Tibial artery (tissue), 4 donors: ENCODE measurements around the gene PATJ.
"Not testable (repeated sequence)": the region's sequence is repeated elsewhere in the genome, so short reads cannot be mapped to it uniquely, and the experiment has no call there.

Experiments
- DNase-seq, 2 donors: peaks; one replicate each; pipeline ENCODE4 v3.0.0-alpha.2; 2019
- H3K27ac ChIP-seq, 2 donors: fragments of 200-600 bp; sonication (generic) in 1 of 2; 1 replicate in 1 of 2; 2 replicates in 1 of 2; pipeline ENCODE4 v1.5.1; 2018 to 2019; ENCODE audit warnings: mild to moderate bottlenecking in 1 of 2
- H3K27me3 ChIP-seq, 2 donors: fragments of 200-600 bp; sonication (generic) in 1 of 2; one replicate each; pipeline versions ENCODE4 v1.5.1 to v1.6.0; 2016 to 2019
- H3K36me3 ChIP-seq, 3 donors: fragments of 200-600 bp; sonication (generic) in 2 of 3; one replicate each; pipeline ENCODE4 v1.5.1; 2016 to 2019; ENCODE audit warnings: mild to moderate bottlenecking in 2 of 3
- H3K4me1 ChIP-seq, 4 donors: fragments of 200-600 bp; sonication (generic) in 2 of 4; 1 replicate in 3 of 4; 2 replicates in 1 of 4; pipeline ENCODE4 v1.5.1; 2016 to 2019
- H3K4me3 ChIP-seq, 2 donors: fragments of 200-600 bp; sonication (generic) in 1 of 2; 1 replicate in 1 of 2; 2 replicates in 1 of 2; pipeline ENCODE4 v1.5.1; 2018 to 2019; ENCODE audit warnings: mild to moderate bottlenecking in 2 of 2
- H3K9me3 ChIP-seq, 3 donors: fragments of 200-600 bp; sonication (generic) in 1 of 3; one replicate each; pipeline ENCODE4 v1.5.1; 2016 to 2019
- CTCF ChIP-seq, 2 experiments: fragments of 200-600 bp in 1 of 2; fragments of 450-650 bp in 1 of 2; IDR thresholded peaks; one replicate each; pipeline ENCODE4 v1.5.1; 2017 to 2019; ENCODE audit warnings: antibody characterized with exemption in 2 of 2, mild to moderate bottlenecking in 1 of 2, moderate library complexity in 1 of 2
- intact Hi-C: fragments of 100-400 bp; cut with DNase I; formaldehyde crosslinking; loops from one replicate; pipeline ENCODE4 v1.15.0; 2023; ENCODE audit warnings: low total_unique reads

PATJ gene

GRCh38 chr1:61711969-61712368, 30.3 kb upstream of the PATJ start:
- Histone ChIP-seq H3K36me3 (peaks cover 13 to 27% (median 23%) of the 10 kb centered on the region in 3 donors), H3K4me3 (no peak overlapping the region), H3K27ac (no peak overlapping the region), H3K9me3 (no peaks in the 10 kb centered on the region), H3K4me1 (peaks cover 0 to 11% (median 0%) of the 10 kb centered on the region in 4 donors), H3K27me3 (no peaks in the 10 kb centered on the region)
- TF ChIP-seq CTCF (IDR thresholded peaks at IDR 0.05) = no peak
- intact Hi-C loops = no loop called here
- DNase-seq = no peak

GRCh38 chr1:61718996-61719663, 23.1 kb upstream of the PATJ start:
- DNase-seq, H3K9me3 ChIP-seq, H3K27ac ChIP-seq, H3K4me3 ChIP-seq, intact Hi-C loops, H3K27me3 ChIP-seq: not testable (repeated sequence)
- peaks cover 0 to 32% (median 12%) of the 10 kb centered on the region in 3 donors for H3K36me3 ChIP-seq
- H3K4me1 ChIP-seq = peaks cover 0 to 35% (median 15%) of the 10 kb centered on the region in 4 donors

- peak overlapping the region; percentile 79 to 89 for H3K4me3 ChIP-seq
- no peaks in the 10 kb centered on the region for H3K27me3 ChIP-seq
- DNase-seq = no peak
- H3K36me3 ChIP-seq = peaks cover 0 to 13% (median 12%) of the 10 kb centered on the region in 3 donors
- no peaks in the 10 kb centered on the region for H3K9me3 ChIP-seq
- intact Hi-C loops = no loop called here
- H3K27ac ChIP-seq = peak overlapping the region; percentile 89 to 93
- no peak for TF ChIP-seq CTCF (IDR thresholded peaks at IDR 0.05)
- H3K4me1 ChIP-seq = peaks cover 0 to 34% (median 16%) of the 10 kb centered on the region in 4 donors
These were observed 17.8 kb upstream of the PATJ start for GRCh38 chr1:61724506-61724812.

- TF ChIP-seq CTCF (IDR thresholded peaks at IDR 0.05) = no peak
- intact Hi-C loops = no loop called here
These were observed 17.2 kb upstream of the PATJ start, which contains the start of gene TM2D1 for GRCh38 chr1:61724813-61725694. TM2D1 (minus strand) TSS chr1:61725141; CDS start chr1:61725120, 21 bp downstream.

GRCh38 chr1:61727544-61727943, 14.7 kb upstream of the PATJ start:
- Histone ChIP-seq H3K9me3 (no peaks in the 10 kb centered on the region), H3K4me1 (peaks cover 0 to 18% (median 10%) of the 10 kb centered on the region in 4 donors), H3K27me3 (no peaks in the 10 kb centered on the region), H3K27ac (no peak overlapping the region), H3K36me3 (no peaks in the 10 kb centered on the region), H3K4me3 (no peak overlapping the region)
- no peak for TF ChIP-seq CTCF (IDR thresholded peaks at IDR 0.05)
- no peak for DNase-seq
- intact Hi-C loops = no loop called here

More at GRCh38 chr1:61724813-61725694, 17.2 kb upstream of the PATJ start, which contains the start of gene TM2D1:
- peak within 1 kb of the TSS; percentile 79 to 89 for H3K4me3 ChIP-seq
- peaks cover 0 to 11% (median 7%) of the 10 kb centered on the region in 3 donors for H3K36me3 ChIP-seq
- DNase-seq = peak; percentile 90 to 94
- no peaks in the 10 kb centered on the region for H3K27me3 ChIP-seq
- H3K4me1 ChIP-seq = peaks cover 0 to 34% (median 16%) of the 10 kb centered on the region in 4 donors
- H3K27ac ChIP-seq = peak within 1 kb of the TSS; percentile 89 to 93
- H3K9me3 ChIP-seq = no peaks in the 10 kb centered on the region

GRCh38 chr1:61730679-61731078, 11.6 kb upstream of the PATJ start:
- not testable (repeated sequence) for H3K27ac ChIP-seq, H3K4me1 ChIP-seq, H3K27me3 ChIP-seq, H3K9me3 ChIP-seq, H3K36me3 ChIP-seq, H3K4me3 ChIP-seq, DNase-seq
- intact Hi-C loops = loop anchor here (5.0 kb wide), 1 partner anchor 702 kb away; no protein-coding TSS in a partner anchor
